Spleen (tissue), 11 donors: ENCODE data around the gene OPHN1. TPM values are rescaled to one million over a fixed set of nuclear protein-coding genes. Genes with fewer than 3 reads are reported as not detected.
A peak's percentile ranks its signal among the peaks of the same experiment; 100 is the strongest.

Experiments used
- DNase-seq: peaks from one replicate; pipeline ENCODE4 v3.0.0-alpha.2; 2020
- H3K27ac ChIP-seq, 8 donors: fragments of 200-600 bp; sonication (generic) in 7 of 8; 1 replicate in 4 of 8; 2 replicates in 4 of 8; pipeline versions ENCODE4 v1.5.0 to v1.8.0; 2016 to 2021; ENCODE audit warnings: inconsistent platforms in 4 of 8, mild to moderate bottlenecking in 4 of 8, moderate library complexity in 1 of 8
- H3K27me3 ChIP-seq, 7 donors: fragments of 200-600 bp; sonication (generic) in 6 of 7; replicated peaks in 1 of 7; 1 replicate in 4 of 7; 2 replicates in 3 of 7; pipeline versions ENCODE4 v1.5.0 to v1.8.0; 2016 to 2021; ENCODE audit warnings: inconsistent platforms in 3 of 7, mild to moderate bottlenecking in 1 of 7
- H3K36me3 ChIP-seq, 6 donors: fragments of 200-600 bp; sonication (generic) in 5 of 6; 1 replicate in 4 of 6; 2 replicates in 2 of 6; pipeline versions ENCODE4 v1.5.0 to v1.8.0; 2016 to 2021; ENCODE audit warnings: inconsistent platforms in 2 of 6
- H3K4me1 ChIP-seq, 6 donors: fragments of 200-600 bp; sonication (generic) in 5 of 6; 1 replicate in 3 of 6; 2 replicates in 3 of 6; pipeline versions ENCODE4 v1.5.0 to v1.8.0; 2016 to 2021; ENCODE audit warnings: inconsistent platforms in 3 of 6
- H3K4me3 ChIP-seq, 8 donors: fragments of 200-600 bp; sonication (generic) in 7 of 8; 1 replicate in 4 of 8; 2 replicates in 4 of 8; pipeline versions ENCODE4 v1.5.0 to v1.8.0; 2016 to 2021; ENCODE audit warnings: inconsistent platforms in 4 of 8, mild to moderate bottlenecking in 4 of 8, moderate library complexity in 2 of 8
- H3K9me3 ChIP-seq, 8 donors: fragments of 200-600 bp; sonication (generic) in 7 of 8; 1 replicate in 4 of 8; 2 replicates in 4 of 8; pipeline versions ENCODE4 v1.5.0 to v1.8.0; 2016 to 2021; ENCODE audit warnings: inconsistent platforms in 4 of 8
- CTCF ChIP-seq, 11 experiments: fragments of 200-600 bp in 7 of 11; fragments of 450-650 bp in 4 of 11; sonication (generic) in 4 of 11; IDR thresholded peaks in 8 of 11; conservative IDR thresholded peaks in 3 of 11; 1 replicate in 7 of 11; 2 replicates in 4 of 11; pipeline versions ENCODE4 v1.4.0 to v1.8.0; 2016 to 2021; ENCODE audit warnings: antibody characterized with exemption in 11 of 11, inconsistent platforms in 4 of 11, mild to moderate bottlenecking in 1 of 11
- POLR2A ChIP-seq, 3 donors: fragments of 450-650 bp; IDR thresholded peaks; one replicate each; pipeline ENCODE4 v1.5.1; 2017; ENCODE audit warnings: antibody characterized with exemption in 3 of 3, mild to moderate bottlenecking in 1 of 3
- POLR2AphosphoS5 ChIP-seq, 3 donors: sonication (generic); formaldehyde crosslinking; IDR thresholded peaks; one replicate each; pipeline ENCODE4 v1.5.1; 2017; ENCODE audit warnings: antibody characterized with exemption in 3 of 3
- WGBS, 5 donors: extraction: QIAGEN DNeasy Blood & Tissue Kit in 3 of 5; methylation state at CpG; one replicate each; pipeline versions ENCODE4 v1.1.5 to v1.1.7; 2013 to 2018; 5-methylcytosine and 5-hydroxymethylcytosine counted together
- intact Hi-C: fragments of 100-400 bp; cut with DNase I; formaldehyde crosslinking; loops from one replicate; pipeline ENCODE4 v1.15.0; 2023; ENCODE audit warnings: low total_unique reads
- polyA plus RNA-seq, 3 donors: library from polyadenylated mRNA; stranded (reverse); fragments of 200-250 nt; gene quantifications; one replicate each; pipeline ENCODE4 v1.2.1, GENCODE V29; 2013
- total RNA-seq, 7 donors: library from RNA; depleted of rRNA in 3 of 7; stranded (reverse); fragments of >200 nt in 3 of 7; fragmentation: NEBNext Ultra II Directional in 4 of 7; extraction: Animal tissue kit (Norgen Biotek cat#: 25700) in 4 of 7; gene quantifications; one replicate each; pipeline versions ENCODE4 v1.1.0 to v1.2.1, GENCODE V29; 2016 to 2021
- donor health status: healthy with polysubstance abuse.
- donor health status: DM: no; HTN: no; CAD: no; lungs with moderate emphysema.
- donor health status: DM: no; HTN: no; CAD: no.
- donor health status: Bipolar disorder and iron deficiency.
- donor health status: healthy.
- donor health status: DM: no; HTN: no; CAD: no.
- donor health status: DM: yes; HTN: yes; CAD: no.

OPHN1 gene
- total and polyA plus RNA-seq, 10 donors = 0.20 to 4.6 (median 3.1) TPM

GRCh38 chrX:68139791-68140190 is 293.5 kb downstream of the OPHN1 start:
- Histone ChIP-seq H3K4me3 (no peak overlapping the region), H3K27ac (no peak overlapping the region), H3K9me3 (no peaks in the 10 kb centered on the region), H3K4me1 (no peaks in the 10 kb centered on the region), H3K27me3 (no peaks in the 10 kb centered on the region), H3K36me3 (no peaks in the 10 kb centered on the region)
- DNase-seq = no peak
- TF ChIP-seq POLR2AphosphoS5 (IDR thresholded peaks at IDR 0.05) (no peak), CTCF (IDR thresholded peaks at IDR 0.05 in 8 of 11, conservative IDR thresholded peaks at IDR 0.05 in 3 of 11) (no peak), POLR2A (IDR thresholded peaks at IDR 0.05) (no peak)
- WGBS, 5 donors = 55 to 91% (median 80%) methylated on average over 2 of the region's 2 CpGs
- intact Hi-C loops = no loop called here

GRCh38 chrX:68133181-68133580 is 300.1 kb downstream of the OPHN1 start:
- H3K27me3 ChIP-seq = no peaks in the 10 kb centered on the region
- intact Hi-C loops = no loop called here
- DNase-seq = no peak
- H3K9me3 ChIP-seq = peaks cover 0 to 3% (median 0%) of the 10 kb centered on the region in 8 donors
- no peak overlapping the region for H3K4me3 ChIP-seq
- 66 to 96% (median 89%) methylated on average over 4 of the region's 4 CpGs for WGBS, 5 donors
- H3K36me3 ChIP-seq = no peaks in the 10 kb centered on the region
- no peaks in the 10 kb centered on the region for H3K4me1 ChIP-seq
- H3K27ac ChIP-seq = no peak overlapping the region
- TF ChIP-seq POLR2AphosphoS5 (IDR thresholded peaks at IDR 0.05) (no peak), CTCF (IDR thresholded peaks at IDR 0.05 in 8 of 11, conservative IDR thresholded peaks at IDR 0.05 in 3 of 11) (no peak), POLR2A (IDR thresholded peaks at IDR 0.05) (no peak)

- 88 to 98% (median 90%) methylated on average over 16 to 29 of the region's 29 CpGs for WGBS, 5 donors
- peak; percentile 47 for DNase-seq
These were observed 300.5 kb downstream of the OPHN1 start for GRCh38 chrX:68132749-68133148.

GRCh38 chrX:68121835-68122234 is 311.5 kb downstream of the OPHN1 start:
- TF ChIP-seq POLR2A (IDR thresholded peaks at IDR 0.05) = no peak
- TF ChIP-seq CTCF (IDR thresholded peaks at IDR 0.05 in 8 of 11, conservative IDR thresholded peaks at IDR 0.05 in 3 of 11) = no peak
- DNase-seq = no peak
- no peaks in the 10 kb centered on the region for H3K4me1 ChIP-seq
- H3K9me3 ChIP-seq = peaks cover 0 to 5% (median 0%) of the 10 kb centered on the region in 8 donors
- intact Hi-C loops = no loop called here
- no peak overlapping the region for H3K4me3 ChIP-seq
- no peaks in the 10 kb centered on the region for H3K27me3 ChIP-seq
- no peak overlapping the region for H3K27ac ChIP-seq
- H3K36me3 ChIP-seq = no peaks in the 10 kb centered on the region
- 54 to 94% (median 74%) methylated on average over 2 of the region's 2 CpGs for WGBS, 5 donors

More at GRCh38 chrX:68132749-68133148, 300.5 kb downstream of the OPHN1 start:
- Histone ChIP-seq H3K36me3 (no peaks in the 10 kb centered on the region), H3K9me3 (peaks cover 0 to 3% (median 0%) of the 10 kb centered on the region in 8 donors), H3K27me3 (no peaks in the 10 kb centered on the region), H3K4me1 (no peaks in the 10 kb centered on the region), H3K27ac (no peak overlapping the region), H3K4me3 (no peak overlapping the region)
- intact Hi-C loops = no loop called here
- TF ChIP-seq POLR2AphosphoS5 (IDR thresholded peaks at IDR 0.05) (no peak), POLR2A (IDR thresholded peaks at IDR 0.05) (no peak), CTCF (IDR thresholded peaks at IDR 0.05 in 8 of 11, conservative IDR thresholded peaks at IDR 0.05 in 3 of 11) (no peak)
